Tibial artery (tissue), 4 donors: ENCODE results near the gene SMYD3.

Experiments used
- DNase-seq, 2 donors: peaks; one replicate each; pipeline ENCODE4 v3.0.0-alpha.2; 2019
- H3K27ac ChIP-seq, 2 donors: fragments of 200-600 bp; sonication (generic) in 1 of 2; 1 replicate in 1 of 2; 2 replicates in 1 of 2; pipeline ENCODE4 v1.5.1; 2018 to 2019; ENCODE audit warnings: mild to moderate bottlenecking in 1 of 2
- H3K27me3 ChIP-seq, 2 donors: fragments of 200-600 bp; sonication (generic) in 1 of 2; one replicate each; pipeline versions ENCODE4 v1.5.1 to v1.6.0; 2016 to 2019
- H3K36me3 ChIP-seq, 3 donors: fragments of 200-600 bp; sonication (generic) in 2 of 3; one replicate each; pipeline ENCODE4 v1.5.1; 2016 to 2019; ENCODE audit warnings: mild to moderate bottlenecking in 2 of 3
- H3K4me1 ChIP-seq, 4 donors: fragments of 200-600 bp; sonication (generic) in 2 of 4; 1 replicate in 3 of 4; 2 replicates in 1 of 4; pipeline ENCODE4 v1.5.1; 2016 to 2019
- H3K4me3 ChIP-seq, 2 donors: fragments of 200-600 bp; sonication (generic) in 1 of 2; 1 replicate in 1 of 2; 2 replicates in 1 of 2; pipeline ENCODE4 v1.5.1; 2018 to 2019; ENCODE audit warnings: mild to moderate bottlenecking in 2 of 2
- H3K9me3 ChIP-seq, 3 donors: fragments of 200-600 bp; sonication (generic) in 1 of 3; one replicate each; pipeline ENCODE4 v1.5.1; 2016 to 2019
- CTCF ChIP-seq, 2 experiments: fragments of 200-600 bp in 1 of 2; fragments of 450-650 bp in 1 of 2; IDR thresholded peaks; one replicate each; pipeline ENCODE4 v1.5.1; 2017 to 2019; ENCODE audit warnings: antibody characterized with exemption in 2 of 2, mild to moderate bottlenecking in 1 of 2, moderate library complexity in 1 of 2
- intact Hi-C: fragments of 100-400 bp; cut with DNase I; formaldehyde crosslinking; loops from one replicate; pipeline ENCODE4 v1.15.0; 2023; ENCODE audit warnings: low total_unique reads

SMYD3 gene

GRCh38 chr1:246503341-246503740 is 3.7 kb downstream of the SMYD3 start:
- H3K4me1 ChIP-seq, result peaks cover 0 to 13% (median 9%) of the 10 kb centered on the region in 4 donors
- DNase-seq, result no peak
- no peaks in the 10 kb centered on the region for H3K27me3 ChIP-seq
- H3K27ac ChIP-seq, result no peak overlapping the region
- H3K9me3 ChIP-seq, result no peaks in the 10 kb centered on the region
- H3K36me3 ChIP-seq, result no peaks in the 10 kb centered on the region
- H3K4me3 ChIP-seq, result no peak overlapping the region
- intact Hi-C loops, result loop anchor here (10.0 kb wide), 1 partner anchor 61 kb away; the partner anchor contains the start of genes CNST and TFB2M
- no peak for TF ChIP-seq CTCF (IDR thresholded peaks at IDR 0.05)

- Histone ChIP-seq H3K4me1 (no peaks in the 10 kb centered on the region), H3K4me3 (no peak overlapping the region), H3K9me3 (no peaks in the 10 kb centered on the region), H3K36me3 (no peaks in the 10 kb centered on the region), H3K27me3 (no peaks in the 10 kb centered on the region), H3K27ac (no peak overlapping the region)
- TF ChIP-seq CTCF (IDR thresholded peaks at IDR 0.05), result peak; percentile 62 to 77
- intact Hi-C loops, result loop anchor here (5.0 to 10.0 kb wide), 2 partner anchors 205 to 1343 kb away; partner anchors contain the start of gene KIF26B
- DNase-seq, result no peak
Measured at GRCh38 chr1:246497331-246497915, 9.7 kb downstream of the SMYD3 start.

- DNase-seq, result peak in 1 of 2 donors; percentile 29
- Histone ChIP-seq H3K27ac (no peak overlapping the region), H3K36me3 (no peaks in the 10 kb centered on the region), H3K4me3 (no peak overlapping the region), H3K27me3 (no peaks in the 10 kb centered on the region), H3K9me3 (no peaks in the 10 kb centered on the region), H3K4me1 (no peaks in the 10 kb centered on the region)
- intact Hi-C loops, result loop anchor here (10.0 kb wide), 1 partner anchor 1338 kb away; the partner anchor contains the start of gene KIF26B
- peak; percentile 58 to 67 for TF ChIP-seq CTCF (IDR thresholded peaks at IDR 0.05)
Measured at GRCh38 chr1:246492611-246493245, 14.4 kb downstream of the SMYD3 start.

DNA sequence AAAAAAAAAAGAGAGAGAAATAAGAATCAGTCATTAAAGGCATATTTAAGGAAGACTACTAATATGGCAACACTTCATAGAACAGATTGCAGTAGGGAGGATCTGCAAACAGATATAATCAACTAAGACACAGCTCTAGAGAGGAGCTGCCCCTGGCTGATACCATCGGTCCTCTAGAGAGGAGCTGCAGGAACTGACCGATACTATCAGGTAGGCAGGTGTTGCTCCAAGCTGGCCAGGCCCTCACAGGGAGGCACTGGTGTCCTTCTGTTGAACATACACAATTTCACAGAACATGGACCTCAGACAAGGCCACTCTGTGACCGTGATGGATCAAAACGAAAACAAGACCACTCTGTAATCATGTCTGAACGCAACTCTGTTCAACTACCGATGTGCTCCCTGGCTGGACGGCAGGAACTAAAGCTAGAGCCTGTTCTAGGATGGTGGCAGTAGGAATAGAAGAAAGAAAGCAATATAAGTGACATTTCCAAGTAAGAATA is 15.5 kb downstream of the SMYD3 start:
- DNase-seq, result no peak

GRCh38 chr1:246488674-246489073 is 18.4 kb downstream of the SMYD3 start:
- H3K4me1 ChIP-seq, result no peaks in the 10 kb centered on the region
- intact Hi-C loops, result no loop called here
- no peak overlapping the region for H3K4me3 ChIP-seq
- H3K36me3 ChIP-seq, result no peaks in the 10 kb centered on the region
- DNase-seq, result no peak
- TF ChIP-seq CTCF (IDR thresholded peaks at IDR 0.05), result no peak
- H3K27ac ChIP-seq, result no peak overlapping the region
- no peaks in the 10 kb centered on the region for H3K27me3 ChIP-seq
- no peaks in the 10 kb centered on the region for H3K9me3 ChIP-seq

More for the DNA sequence above, 15.5 kb downstream of the SMYD3 start:
- Histone ChIP-seq H3K27ac (no peak overlapping the region), H3K27me3 (no peaks in the 10 kb centered on the region), H3K4me1 (no peaks in the 10 kb centered on the region), H3K9me3 (no peaks in the 10 kb centered on the region), H3K36me3 (no peaks in the 10 kb centered on the region), H3K4me3 (no peak overlapping the region)
- intact Hi-C loops, result loop anchor here (10.0 kb wide), 1 partner anchor 1337 kb away; the partner anchor contains the start of gene KIF26B
- no peak for TF ChIP-seq CTCF (IDR thresholded peaks at IDR 0.05)
